ENCODE results near the gene E4F1. TPM values are rescaled to one million over a fixed set of nuclear protein-coding genes. Genes with fewer than 3 reads are reported as not detected.

The E4F1 gene
- total RNA-seq, 1 donor from 2014 or later: 18.7 TPM

GRCh38 chr16:2212362-2213324, 10.7 kb upstream of the E4F1 start:
- Mint-ChIP-seq H3K27me3 (ENCODE audit: low read depth) (no peaks in the 10 kb centered on the region), H3K4me1 (ENCODE audit: low read depth) (peaks cover 27% of the 10 kb centered on the region), H3K4me3 (ENCODE audit: unreplicated experiment) (peak overlapping the region; percentile 72), H3K36me3 (ENCODE audit: low read depth) (peaks cover 4% of the 10 kb centered on the region), H3K27ac (ENCODE audit: unreplicated experiment) (peak overlapping the region; percentile 52), H3K9me3 (ENCODE audit: low read depth) (no peaks in the 10 kb centered on the region)
- no peak for DNase-seq (ENCODE audit: low spot score)
- TF ChIP-seq, protein P1, sequence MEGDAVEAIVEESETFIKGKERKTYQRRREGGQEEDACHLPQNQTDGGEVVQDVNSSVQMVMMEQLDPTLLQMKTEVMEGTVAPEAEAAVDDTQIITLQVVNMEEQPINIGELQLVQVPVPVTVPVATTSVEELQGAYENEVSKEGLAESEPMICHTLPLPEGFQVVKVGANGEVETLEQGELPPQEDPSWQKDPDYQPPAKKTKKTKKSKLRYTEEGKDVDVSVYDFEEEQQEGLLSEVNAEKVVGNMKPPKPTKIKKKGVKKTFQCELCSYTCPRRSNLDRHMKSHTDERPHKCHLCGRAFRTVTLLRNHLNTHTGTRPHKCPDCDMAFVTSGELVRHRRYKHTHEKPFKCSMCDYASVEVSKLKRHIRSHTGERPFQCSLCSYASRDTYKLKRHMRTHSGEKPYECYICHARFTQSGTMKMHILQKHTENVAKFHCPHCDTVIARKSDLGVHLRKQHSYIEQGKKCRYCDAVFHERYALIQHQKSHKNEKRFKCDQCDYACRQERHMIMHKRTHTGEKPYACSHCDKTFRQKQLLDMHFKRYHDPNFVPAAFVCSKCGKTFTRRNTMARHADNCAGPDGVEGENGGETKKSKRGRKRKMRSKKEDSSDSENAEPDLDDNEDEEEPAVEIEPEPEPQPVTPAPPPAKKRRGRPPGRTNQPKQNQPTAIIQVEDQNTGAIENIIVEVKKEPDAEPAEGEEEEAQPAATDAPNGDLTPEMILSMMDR (IDR thresholded peaks at IDR 0.05): no peak

GRCh38 chr16:2213817-2214718, 9.3 kb upstream of the E4F1 start:
- no peak for DNase-seq (ENCODE audit: low spot score)

DNA sequence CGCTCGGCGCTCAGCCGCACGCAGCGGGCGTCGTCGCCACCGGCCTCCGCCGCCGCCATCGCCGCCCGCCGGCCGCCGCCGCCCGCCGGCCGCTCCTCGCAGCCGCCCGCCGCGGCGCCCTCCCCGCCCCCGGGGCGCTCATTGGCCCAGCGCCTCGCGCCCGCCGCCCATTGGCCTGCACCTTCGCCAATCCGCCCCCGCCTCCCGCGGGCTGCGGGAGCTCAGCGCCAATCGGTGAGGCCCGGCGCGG, 8.7 kb upstream of the E4F1 start, which contains the start of gene PGP:
PGP (minus strand) TSS at position 122 of the 250 bp plus-strand sequence; CDS start at position 59, 63 bp downstream.
- H3K27me3 Mint-ChIP-seq (ENCODE audit: low read depth): no peaks in the 10 kb centered on the region
- peak within 1 kb of the TSS; percentile 86 for H3K4me3 Mint-ChIP-seq (ENCODE audit: unreplicated experiment)
- no peak for DNase-seq (ENCODE audit: low spot score)
- H3K36me3 Mint-ChIP-seq (ENCODE audit: low read depth): no peaks in the 10 kb centered on the region
- TF ChIP-seq, protein P1 (IDR thresholded peaks at IDR 0.05): no peak
- H3K27ac Mint-ChIP-seq (ENCODE audit: unreplicated experiment): peak within 1 kb of the TSS; percentile 93
- peaks cover 25% of the 10 kb centered on the region for H3K4me1 Mint-ChIP-seq (ENCODE audit: low read depth)
- no peaks in the 10 kb centered on the region for H3K9me3 Mint-ChIP-seq (ENCODE audit: low read depth)

More at GRCh38 chr16:2213817-2214718, 9.3 kb upstream of the E4F1 start:
- H3K27ac Mint-ChIP-seq (ENCODE audit: unreplicated experiment): peak overlapping the region; percentile 52
- H3K9me3 Mint-ChIP-seq (ENCODE audit: low read depth): no peaks in the 10 kb centered on the region
- H3K4me3 Mint-ChIP-seq (ENCODE audit: unreplicated experiment): peak overlapping the region; percentile 72
- H3K4me1 Mint-ChIP-seq (ENCODE audit: low read depth): peaks cover 25% of the 10 kb centered on the region
- H3K36me3 Mint-ChIP-seq (ENCODE audit: low read depth): no peaks in the 10 kb centered on the region
- H3K27me3 Mint-ChIP-seq (ENCODE audit: low read depth): no peaks in the 10 kb centered on the region
- TF ChIP-seq, protein P1 (IDR thresholded peaks at IDR 0.05): no peak

GRCh38 chr16:2216330-2216729, 7.1 kb upstream of the E4F1 start:
- Mint-ChIP-seq H3K4me1 (ENCODE audit: low read depth) (peaks cover 25% of the 10 kb centered on the region), H3K27ac (ENCODE audit: unreplicated experiment) (no peak overlapping the region), H3K4me3 (ENCODE audit: unreplicated experiment) (peak overlapping the region; percentile 86), H3K36me3 (ENCODE audit: low read depth) (no peaks in the 10 kb centered on the region), H3K27me3 (ENCODE audit: low read depth) (no peaks in the 10 kb centered on the region), H3K9me3 (ENCODE audit: low read depth) (no peaks in the 10 kb centered on the region)
- no peak for DNase-seq (ENCODE audit: low spot score)
- TF ChIP-seq, protein P1 (IDR thresholded peaks at IDR 0.05): no peak

- no peaks in the 10 kb centered on the region for H3K27me3 Mint-ChIP-seq (ENCODE audit: low read depth)
- peak overlapping the region; percentile 63 for H3K27ac Mint-ChIP-seq (ENCODE audit: unreplicated experiment)
- peak overlapping the region; percentile 78 for H3K4me3 Mint-ChIP-seq (ENCODE audit: unreplicated experiment)
- H3K36me3 Mint-ChIP-seq (ENCODE audit: low read depth): no peaks in the 10 kb centered on the region
- peak; percentile 88 for DNase-seq (ENCODE audit: low spot score)
- H3K9me3 Mint-ChIP-seq (ENCODE audit: low read depth): no peaks in the 10 kb centered on the region
- peaks cover 18% of the 10 kb centered on the region for H3K4me1 Mint-ChIP-seq (ENCODE audit: low read depth)
- TF ChIP-seq, protein P1 (IDR thresholded peaks at IDR 0.05): peak; percentile 67
Measured at GRCh38 chr16:2223942-2224486, 623 bp downstream of the E4F1 start.

Data from chondrocyte (in vitro differentiated cells).